ENCODE data around the gene KCNIP1. TPM values are rescaled to one million over a fixed set of nuclear protein-coding genes. Genes with fewer than 3 reads are reported as not detected.

The KCNIP1 gene
- total RNA-seq, 2 donors from 2014 or later = not detected

DNA sequence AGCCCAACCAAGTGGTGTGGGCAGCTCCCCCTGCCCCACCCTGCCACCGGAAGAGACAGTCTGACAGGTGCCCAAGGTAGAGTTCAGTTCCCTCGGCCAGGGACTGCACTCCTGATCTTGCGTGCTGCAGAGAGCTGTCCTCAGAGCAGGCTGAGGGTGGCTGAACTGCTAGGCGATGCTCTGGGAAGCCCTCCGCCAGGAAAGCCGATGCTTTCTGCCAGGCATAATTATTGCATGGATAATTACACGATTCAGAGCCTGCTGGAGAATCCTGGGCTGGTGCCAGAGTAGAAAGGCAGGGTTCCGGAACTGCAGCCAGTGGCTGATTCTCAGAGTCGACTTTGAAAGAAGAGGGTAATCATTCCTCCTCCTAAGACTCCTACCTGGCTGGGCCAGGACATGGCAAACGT lies 19.3 kb downstream of the KCNIP1 start:
- no peak overlapping the region for H3K9ac ChIP-seq (ENCODE audit: extremely low read depth, low read length, poor library complexity, severe bottlenecking)
- no peak overlapping the region for H3K4me3 ChIP-seq (ENCODE audit: low read length)
- H3K27me3 Mint-ChIP-seq (ENCODE audit: insufficient read depth) = peaks cover 8% of the 10 kb centered on the region
- H3K4me1 ChIP-seq (ENCODE audit: control insufficient read depth, insufficient read depth, low read length) = peaks cover 5% of the 10 kb centered on the region
- no peaks in the 10 kb centered on the region for H3K9me3 ChIP-seq (ENCODE audit: control insufficient read depth, low read length)
- peaks cover 4% of the 10 kb centered on the region for H3K4me1 Mint-ChIP-seq
- TF ChIP-seq, protein P1, sequence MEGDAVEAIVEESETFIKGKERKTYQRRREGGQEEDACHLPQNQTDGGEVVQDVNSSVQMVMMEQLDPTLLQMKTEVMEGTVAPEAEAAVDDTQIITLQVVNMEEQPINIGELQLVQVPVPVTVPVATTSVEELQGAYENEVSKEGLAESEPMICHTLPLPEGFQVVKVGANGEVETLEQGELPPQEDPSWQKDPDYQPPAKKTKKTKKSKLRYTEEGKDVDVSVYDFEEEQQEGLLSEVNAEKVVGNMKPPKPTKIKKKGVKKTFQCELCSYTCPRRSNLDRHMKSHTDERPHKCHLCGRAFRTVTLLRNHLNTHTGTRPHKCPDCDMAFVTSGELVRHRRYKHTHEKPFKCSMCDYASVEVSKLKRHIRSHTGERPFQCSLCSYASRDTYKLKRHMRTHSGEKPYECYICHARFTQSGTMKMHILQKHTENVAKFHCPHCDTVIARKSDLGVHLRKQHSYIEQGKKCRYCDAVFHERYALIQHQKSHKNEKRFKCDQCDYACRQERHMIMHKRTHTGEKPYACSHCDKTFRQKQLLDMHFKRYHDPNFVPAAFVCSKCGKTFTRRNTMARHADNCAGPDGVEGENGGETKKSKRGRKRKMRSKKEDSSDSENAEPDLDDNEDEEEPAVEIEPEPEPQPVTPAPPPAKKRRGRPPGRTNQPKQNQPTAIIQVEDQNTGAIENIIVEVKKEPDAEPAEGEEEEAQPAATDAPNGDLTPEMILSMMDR (conservative IDR thresholded peaks at IDR 0.05) = no peak
- WGBS, 2 experiments (ENCODE audit: insufficient coverage in 1 of 2, insufficient read length in 1 of 2) = 78 to 85% methylated on average over 7 to 10 of the region's 10 CpGs
- H3K27ac ChIP-seq (ENCODE audit: low read depth, low read length) = peak overlapping the region; percentile 78
- H3K9me3 Mint-ChIP-seq = no peaks in the 10 kb centered on the region
- no peak overlapping the region for H3K4me3 Mint-ChIP-seq
- no peak overlapping the region for H3K27ac Mint-ChIP-seq
- DNase-seq = no peak
- H3K27me3 ChIP-seq (ENCODE audit: control insufficient read depth, insufficient read depth, low read length, poor library complexity, severe bottlenecking) = peaks cover 11% of the 10 kb centered on the region
- no peaks in the 10 kb centered on the region for H3K36me3 Mint-ChIP-seq (ENCODE audit: low read depth)
- H3K36me3 ChIP-seq (ENCODE audit: control insufficient read depth, insufficient read depth, low read length) = no peaks in the 10 kb centered on the region

DNA sequence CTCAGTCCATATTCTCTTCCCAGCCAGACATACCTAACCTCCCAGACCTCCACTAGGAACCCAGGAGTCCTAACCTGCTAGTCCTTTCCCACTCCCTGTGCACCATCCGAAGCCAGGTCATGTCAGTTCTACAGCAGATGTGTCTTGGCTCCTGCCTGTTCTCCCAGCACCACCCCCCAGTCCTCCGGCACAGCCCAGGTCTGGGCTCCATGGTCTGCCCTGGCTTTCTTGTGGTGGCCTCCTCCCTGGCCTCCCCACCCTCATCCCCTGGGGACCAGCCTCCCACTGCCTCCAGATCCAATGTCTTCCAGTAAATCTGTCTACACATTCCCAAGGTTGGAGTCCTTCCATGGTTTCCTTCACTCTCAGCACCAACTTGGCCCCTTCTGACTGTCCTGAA lies 20.0 kb downstream of the KCNIP1 start:
- H3K27ac Mint-ChIP-seq = no peak overlapping the region

DNA sequence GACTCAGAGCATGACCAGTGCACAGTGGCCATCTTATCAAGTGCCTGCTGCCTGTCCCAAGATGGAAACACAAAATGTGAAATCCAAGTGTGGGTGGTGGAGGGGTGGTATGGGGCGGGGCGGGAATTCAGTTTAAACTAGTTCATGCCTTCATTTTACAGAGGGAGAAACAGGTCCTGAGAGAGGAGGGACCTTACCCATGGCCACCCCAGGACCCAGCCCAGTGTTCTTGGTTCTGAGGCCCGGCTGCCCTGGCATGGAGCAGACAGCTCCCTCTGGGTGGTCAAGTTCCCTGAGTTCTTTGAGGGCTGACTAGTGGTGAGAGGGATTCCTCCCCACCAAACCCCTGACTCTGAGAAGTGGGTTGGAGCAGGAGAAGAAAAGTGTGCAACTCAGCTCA lies 20.8 kb downstream of the KCNIP1 start:
- no peaks in the 10 kb centered on the region for H3K9me3 Mint-ChIP-seq
- H3K27me3 Mint-ChIP-seq (ENCODE audit: insufficient read depth) = peaks cover 1% of the 10 kb centered on the region
- H3K27ac Mint-ChIP-seq = no peak overlapping the region

More for the DNA sequence above, 20.0 kb downstream of the KCNIP1 start:
- no peaks in the 10 kb centered on the region for H3K36me3 ChIP-seq (ENCODE audit: control insufficient read depth, insufficient read depth, low read length)
- H3K4me3 ChIP-seq (ENCODE audit: low read length) = no peak overlapping the region
- H3K9me3 Mint-ChIP-seq = no peaks in the 10 kb centered on the region
- H3K4me3 Mint-ChIP-seq = no peak overlapping the region
- H3K36me3 Mint-ChIP-seq (ENCODE audit: low read depth) = no peaks in the 10 kb centered on the region
- H3K9ac ChIP-seq (ENCODE audit: extremely low read depth, low read length, poor library complexity, severe bottlenecking) = no peak overlapping the region
- H3K27me3 ChIP-seq (ENCODE audit: control insufficient read depth, insufficient read depth, low read length, poor library complexity, severe bottlenecking) = peaks cover 12% of the 10 kb centered on the region
- DNase-seq = peak; percentile 32
- H3K4me1 ChIP-seq (ENCODE audit: control insufficient read depth, insufficient read depth, low read length) = peaks cover 8% of the 10 kb centered on the region
- TF ChIP-seq, protein P1 (conservative IDR thresholded peaks at IDR 0.05) = no peak
- no peak overlapping the region for H3K27ac ChIP-seq (ENCODE audit: low read depth, low read length)
- H3K9me3 ChIP-seq (ENCODE audit: control insufficient read depth, low read length) = no peaks in the 10 kb centered on the region
- H3K27me3 Mint-ChIP-seq (ENCODE audit: insufficient read depth) = peaks cover 8% of the 10 kb centered on the region
- WGBS, 2 experiments (ENCODE audit: insufficient coverage in 1 of 2, insufficient read length in 1 of 2) = 94% methylated on average over 2 of the region's 2 CpGs; no CpG with 5 or more reads in 1 of the 2 experiments
- H3K4me1 Mint-ChIP-seq = peaks cover 4% of the 10 kb centered on the region

More for the DNA sequence above, 20.8 kb downstream of the KCNIP1 start:
- Histone ChIP-seq H3K4me3 (ENCODE audit: low read length) (no peak overlapping the region), H3K9ac (ENCODE audit: extremely low read depth, low read length, poor library complexity, severe bottlenecking) (no peak overlapping the region), H3K27ac (ENCODE audit: low read depth, low read length) (no peak overlapping the region), H3K27me3 (ENCODE audit: control insufficient read depth, insufficient read depth, low read length, poor library complexity, severe bottlenecking) (peaks cover 7% of the 10 kb centered on the region), H3K9me3 (ENCODE audit: control insufficient read depth, low read length) (no peaks in the 10 kb centered on the region), H3K4me1 (ENCODE audit: control insufficient read depth, insufficient read depth, low read length) (peaks cover 8% of the 10 kb centered on the region), H3K36me3 (ENCODE audit: control insufficient read depth, insufficient read depth, low read length) (no peaks in the 10 kb centered on the region)
- 88 to 100% methylated on average over 2 to 3 of the region's 3 CpGs for WGBS, 2 experiments (ENCODE audit: insufficient coverage in 1 of 2, insufficient read length in 1 of 2)
- Mint-ChIP-seq H3K4me1 (peaks cover 4% of the 10 kb centered on the region), H3K4me3 (no peak overlapping the region), H3K36me3 (ENCODE audit: low read depth) (no peaks in the 10 kb centered on the region)
- no peak for DNase-seq
- TF ChIP-seq, protein P1 (conservative IDR thresholded peaks at IDR 0.05) = no peak
